HG02884 (cell line): Measurements from ENCODE around the gene NOTCH2.

Source experiments
- ATAC-seq: cut with Tn5 transposase; IDR thresholded peaks from one replicate; pipeline ENCODE4 v1.9.1; 2021; ENCODE audit warnings: mild to moderate bottlenecking, moderate library complexity; ENCODE audit not compliant: unreplicated experiment

Gene NOTCH2

GRCh38 chr1:119882132-119883049 is 187.1 kb downstream of the NOTCH2 start:
- no peak for ATAC-seq

- no peak for ATAC-seq
Measured at GRCh38 chr1:119879510-119880434, 189.7 kb downstream of the NOTCH2 start.

DNA sequence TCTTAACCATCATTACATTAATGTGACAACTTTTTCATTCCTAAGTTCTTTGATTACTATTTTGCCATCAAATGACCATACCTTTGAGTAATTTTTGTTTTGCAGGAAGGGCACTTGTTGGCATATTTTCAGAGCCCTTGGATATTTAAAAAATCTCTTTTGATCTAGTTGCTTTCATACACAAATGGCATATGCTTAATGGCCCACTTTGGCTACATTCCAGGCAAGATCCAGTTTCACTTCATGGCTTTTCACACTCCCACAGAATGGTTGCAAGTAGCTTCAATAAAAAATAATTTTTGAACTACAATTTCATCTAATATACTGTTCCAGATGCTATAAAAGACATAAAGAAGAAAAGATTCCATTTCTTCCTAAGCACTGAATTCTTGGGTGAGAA is 191.3 kb downstream of the NOTCH2 start:
- ATAC-seq, result no peak

GRCh38 chr1:119874186-119874585 is 195.3 kb downstream of the NOTCH2 start:
- no peak for ATAC-seq

DNA sequence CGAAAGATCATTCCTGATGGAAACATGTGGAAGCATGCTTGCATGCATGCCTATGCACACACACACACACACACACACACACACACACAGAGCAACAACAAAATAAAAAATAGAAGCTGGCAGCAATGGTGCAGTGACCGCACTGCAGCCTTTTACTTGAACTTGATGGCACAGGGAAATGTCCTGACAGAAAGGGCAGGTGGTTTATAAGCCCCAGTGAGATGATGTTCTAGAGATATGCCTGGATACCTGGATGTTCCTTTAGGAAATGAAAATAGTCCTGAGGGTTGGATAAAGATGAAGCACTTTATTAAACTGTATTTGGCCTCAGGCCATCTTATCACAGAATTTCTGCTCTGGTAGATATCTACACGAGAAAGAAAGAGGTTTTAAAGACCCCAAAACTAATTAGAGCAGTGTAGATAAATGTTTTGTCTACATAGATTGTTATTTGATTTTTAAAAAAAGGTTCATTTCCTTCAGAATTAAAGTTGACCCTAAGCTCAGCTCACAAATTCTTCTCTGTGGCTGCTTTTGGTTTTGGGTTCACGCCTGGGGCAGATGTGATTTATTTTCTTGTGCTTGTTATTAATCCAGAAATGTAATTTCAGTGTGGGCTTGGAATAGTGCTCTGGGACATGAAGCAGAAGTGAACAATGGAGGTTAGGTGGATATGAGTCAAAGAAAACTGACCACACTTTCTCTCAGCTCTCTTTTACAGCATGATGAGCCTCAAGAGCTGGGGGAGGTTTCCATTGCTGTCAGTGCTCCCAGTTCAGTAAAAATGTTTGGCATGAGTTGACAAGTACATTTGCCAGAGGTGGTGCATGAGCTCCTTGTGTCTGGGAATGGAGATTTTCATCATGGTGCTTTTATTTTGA is 196.1 kb downstream of the NOTCH2 start:
- no peak for ATAC-seq

DNA sequence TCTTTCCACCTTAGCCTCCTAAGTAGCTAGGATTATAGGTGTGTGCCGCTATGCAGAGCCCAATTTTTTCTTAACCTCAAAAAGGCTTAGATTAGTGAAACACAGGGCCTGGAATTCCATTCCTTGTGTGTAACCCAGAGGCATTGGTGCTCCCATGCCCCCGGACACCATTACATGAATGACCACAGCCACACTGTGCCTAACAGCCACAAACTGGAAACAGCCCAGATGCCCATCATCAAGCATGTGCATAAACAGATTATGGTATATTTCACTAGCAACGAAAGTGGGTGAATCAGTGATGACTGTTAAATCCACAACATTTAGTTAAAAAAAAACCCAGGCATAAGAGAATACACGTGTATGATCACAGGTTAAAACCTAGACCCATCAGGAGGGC is 197.6 kb downstream of the NOTCH2 start:
- no peak for ATAC-seq

- no peak for ATAC-seq
Measured at GRCh38 chr1:119870917-119871596, 198.4 kb downstream of the NOTCH2 start.

DNA sequence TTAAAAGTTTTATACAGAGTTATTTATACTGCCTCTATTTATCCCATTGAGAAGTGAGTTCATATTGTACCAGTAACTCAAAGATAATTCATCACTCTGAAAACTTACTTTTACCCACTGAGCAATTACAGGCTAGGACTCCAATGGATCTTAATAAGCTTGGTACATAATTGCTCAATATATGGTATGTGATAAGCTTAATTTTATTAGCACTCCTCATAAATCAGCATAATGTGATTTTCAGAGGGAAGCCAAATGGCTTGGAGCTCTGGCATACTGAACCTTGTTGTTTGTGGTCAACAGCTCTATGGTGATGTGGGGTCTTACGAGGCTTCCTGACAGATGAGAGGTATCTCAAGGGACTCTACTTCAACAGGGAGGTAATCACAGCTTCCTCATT is 199.5 kb downstream of the NOTCH2 start:
- no peak for ATAC-seq

DNA sequence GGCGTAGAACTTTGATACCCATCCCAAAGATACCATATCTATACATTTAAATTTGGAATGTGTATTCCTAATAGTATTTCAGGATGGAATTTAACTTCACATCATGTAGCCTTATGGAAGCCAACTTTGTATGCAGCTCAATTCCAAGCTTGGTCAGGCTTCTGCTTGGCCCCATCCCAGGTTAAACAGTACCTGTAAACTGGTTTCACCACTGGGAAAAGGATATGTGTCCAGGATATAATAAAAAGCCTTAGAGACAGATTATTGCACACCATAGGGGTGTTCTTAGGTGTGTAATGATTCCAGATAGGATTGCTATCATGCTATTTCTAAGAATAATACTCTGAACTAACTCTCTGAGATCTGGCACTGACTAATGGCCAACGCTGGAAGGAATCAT is 201.3 kb downstream of the NOTCH2 start:
- no peak for ATAC-seq

DNA sequence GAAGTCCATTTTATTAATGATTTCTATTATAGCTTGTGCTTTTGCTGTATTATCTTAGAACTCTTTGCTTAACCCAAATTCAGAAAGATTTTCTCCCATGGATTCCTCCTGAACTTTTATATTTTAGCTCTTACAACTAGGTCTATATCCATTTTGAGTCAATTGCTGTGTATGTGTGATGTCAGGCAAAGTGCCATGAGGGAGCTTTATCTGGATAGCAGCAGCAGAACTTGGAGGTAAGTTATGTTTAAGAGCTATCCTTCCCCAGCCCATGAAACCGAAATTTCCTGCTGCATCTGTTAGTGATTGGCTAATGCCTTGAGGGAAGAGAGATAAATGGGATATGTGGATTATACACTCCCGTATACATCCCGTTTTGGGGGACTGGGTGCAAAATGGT is 203.0 kb downstream of the NOTCH2 start:
- ATAC-seq, result no peak

DNA sequence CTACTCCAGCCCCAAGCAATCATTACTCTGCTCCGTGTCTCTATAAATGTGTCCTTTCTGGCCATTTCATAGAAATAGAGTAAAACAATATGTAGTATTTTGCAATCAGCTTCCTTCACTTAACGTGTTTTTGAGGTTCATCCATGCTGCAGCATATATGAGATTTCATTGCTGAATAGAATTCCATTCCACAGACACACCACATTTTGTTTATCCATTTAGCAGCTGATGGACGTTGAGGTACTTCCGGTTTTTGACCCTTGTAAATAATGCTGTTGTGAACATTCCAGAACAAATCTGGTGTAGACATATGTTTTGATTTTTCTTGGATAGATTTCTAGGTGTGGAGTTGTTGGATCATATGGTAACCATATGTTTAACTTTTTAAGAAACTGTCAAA is 203.8 kb downstream of the NOTCH2 start:
- no peak for ATAC-seq

GRCh38 chr1:119862276-119862675 is 207.2 kb downstream of the NOTCH2 start:
- ATAC-seq, result no peak
